ENCODE results near the gene TIMM23.
"Not testable (repeated sequence)": the region's sequence is repeated elsewhere in the genome, so short reads cannot be mapped to it uniquely, and the experiment has no call there.

DNA sequence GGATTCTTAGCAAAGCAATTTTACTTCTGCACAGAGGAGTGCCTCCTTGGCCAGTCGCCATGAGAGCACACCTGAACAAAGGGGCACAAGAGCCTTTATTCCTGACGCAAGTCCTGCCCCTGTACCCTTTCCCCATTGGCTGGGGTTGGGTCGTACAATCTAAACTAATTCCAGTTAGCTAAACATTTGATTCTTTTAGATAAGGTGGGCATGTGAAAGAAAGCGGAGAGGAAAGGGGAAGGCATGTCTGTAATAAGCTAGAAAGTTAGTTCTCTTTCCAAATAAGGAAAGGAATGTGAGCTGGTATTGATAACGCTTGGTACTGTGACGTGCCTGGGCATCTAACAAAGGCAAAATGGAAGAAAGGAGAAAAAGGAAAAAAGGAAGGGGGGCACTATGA is 15.7 kb upstream of the TIMM23 start:
- TF ChIP-seq, protein P1, sequence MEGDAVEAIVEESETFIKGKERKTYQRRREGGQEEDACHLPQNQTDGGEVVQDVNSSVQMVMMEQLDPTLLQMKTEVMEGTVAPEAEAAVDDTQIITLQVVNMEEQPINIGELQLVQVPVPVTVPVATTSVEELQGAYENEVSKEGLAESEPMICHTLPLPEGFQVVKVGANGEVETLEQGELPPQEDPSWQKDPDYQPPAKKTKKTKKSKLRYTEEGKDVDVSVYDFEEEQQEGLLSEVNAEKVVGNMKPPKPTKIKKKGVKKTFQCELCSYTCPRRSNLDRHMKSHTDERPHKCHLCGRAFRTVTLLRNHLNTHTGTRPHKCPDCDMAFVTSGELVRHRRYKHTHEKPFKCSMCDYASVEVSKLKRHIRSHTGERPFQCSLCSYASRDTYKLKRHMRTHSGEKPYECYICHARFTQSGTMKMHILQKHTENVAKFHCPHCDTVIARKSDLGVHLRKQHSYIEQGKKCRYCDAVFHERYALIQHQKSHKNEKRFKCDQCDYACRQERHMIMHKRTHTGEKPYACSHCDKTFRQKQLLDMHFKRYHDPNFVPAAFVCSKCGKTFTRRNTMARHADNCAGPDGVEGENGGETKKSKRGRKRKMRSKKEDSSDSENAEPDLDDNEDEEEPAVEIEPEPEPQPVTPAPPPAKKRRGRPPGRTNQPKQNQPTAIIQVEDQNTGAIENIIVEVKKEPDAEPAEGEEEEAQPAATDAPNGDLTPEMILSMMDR (IDR thresholded peaks at IDR 0.05): not testable (repeated sequence)
- not testable (repeated sequence) for TF ChIP-seq POLR2AphosphoS5 (IDR thresholded peaks at IDR 0.05; ENCODE audit: insufficient read depth in 1 of 2, low read depth in 1 of 2); POLR2A (IDR thresholded peaks at IDR 0.05)
